ENCODE results near the gene RNF227.

- no peak for TF ChIP-seq POLR2A (IDR thresholded peaks at IDR 0.05)
- TF ChIP-seq CTCF (IDR thresholded peaks at IDR 0.05) = no peak
Measured at GRCh38 chr17:7873051-7873450, 43.0 kb downstream of the RNF227 start.

All from uterus (tissue), 2 donors.